K562 (cell line): ENCODE data around the gene RBM20. TPM values are rescaled to one million over a fixed set of nuclear protein-coding genes. Genes with fewer than 3 reads are reported as not detected.

Experiments
- ATAC-seq: fragments of 200-7000 bp; cut with Tn5 transposase; 3 replicates; pipeline ENCODE4 v1.9.1; 2020; ENCODE audit warnings: moderate library complexity
- BruUV-seq: library from RNA; stranded (reverse); fragments of 400-500 nt; replicated peaks from 2 replicates; lab custom pipeline; 2021; lab: Mats Ljungman, UMichigan
- CTCF ChIA-PET: fragments of 300-600 bp; formaldehyde crosslinking; extraction: SDS; loops from one replicate; lab custom pipeline; 2021; ENCODE audit warnings: low intra/inter-chr PET ratio; lab: Yijun Ruan, JAX
- POLR2A ChIA-PET: fragments of 300-600, 350-650 bp; sonication (Branson Sonifier 250); formaldehyde crosslinking; extraction: SDS; loops from one replicate; lab custom pipeline; 2021; ENCODE audit warnings: antibody characterized with exemption, inconsistent platforms; lab: Yijun Ruan, JAX
- DNase-seq, 4 experiments: peaks; one replicate each; pipeline versions ENCODE4 v3.0.0 to v3.0.0-alpha.2; 2011 to 2018; ENCODE audit warnings: low spot score in 3 of 4, mixed read lengths in 3 of 4; ENCODE audit errors: extremely low read depth in 1 of 4
- FAIRE-seq: peaks from 2 replicates; lab custom pipeline; 2011; peaks lifted over from hg19 to GRCh38; lab: Jason Lieb, UNC
- H2AFZ ChIP-seq: 2 replicates; pipeline ENCODE4 v1.6.0; 2011; ENCODE audit warnings: low read depth, low read length, control low read depth, inconsistent platforms
- H3K27ac ChIP-seq: fragments of 200-600 bp; 3 replicates; pipeline ENCODE4 v1.8.0; 2011; ENCODE audit warnings: low read depth, mild to moderate bottlenecking, control low read depth, inconsistent platforms, low read length, moderate library complexity, mixed read lengths; ENCODE audit errors: extremely low read depth
- H3K27me3 ChIP-seq, 2 experiments: fragments of 300-600 bp in 1 of 2; 2 replicates in 1 of 2; 3 replicates in 1 of 2; pipeline versions ENCODE4 v1.6.0 to v1.8.0; 2011; ENCODE audit warnings: inconsistent platforms in 2 of 2, low read length in 2 of 2, mild to moderate bottlenecking in 1 of 2, mixed read lengths in 1 of 2, moderate library complexity in 1 of 2; ENCODE audit not compliant: control insufficient read depth in 2 of 2, insufficient read depth in 2 of 2
- H3K36me3 ChIP-seq: fragments of 300-600 bp; 3 replicates; pipeline ENCODE4 v1.8.0; 2011; ENCODE audit warnings: mild to moderate bottlenecking, low read length, inconsistent platforms; ENCODE audit not compliant: control insufficient read depth, insufficient read depth
- H3K4me1 ChIP-seq, 2 experiments: fragments of 200-600 bp in 1 of 2; replicated peaks in 1 of 2; 2 replicates in 1 of 2; 3 replicates in 1 of 2; pipeline versions ENCODE4 v1.5.1 to v1.8.0; 2011; ENCODE audit warnings: inconsistent platforms in 2 of 2, low read length in 2 of 2, mild to moderate bottlenecking in 1 of 2, mixed read lengths in 1 of 2, moderate library complexity in 1 of 2; ENCODE audit not compliant: control insufficient read depth in 2 of 2, insufficient read depth in 2 of 2
- H3K4me2 ChIP-seq: 2 replicates; pipeline ENCODE4 v1.6.1; 2011; ENCODE audit warnings: low read length, control low read depth, inconsistent platforms, mixed read lengths; ENCODE audit not compliant: insufficient read depth
- H3K4me3 ChIP-seq: fragments of 200-600 bp; sonication (generic), shearing (Covaris generic); 2 replicates; pipeline ENCODE4 v1.5.1; 2016; ENCODE audit warnings: control low read depth, inconsistent platforms
- H3K79me2 ChIP-seq: fragments of 200-600 bp; 3 replicates; pipeline ENCODE4 v1.8.0; 2011; ENCODE audit warnings: low read length, inconsistent platforms; ENCODE audit not compliant: control insufficient read depth, insufficient read depth
- H3K9ac ChIP-seq, 2 experiments: 2 replicates each; pipeline versions ENCODE4 v1.6.0 to v1.6.1; 2011; ENCODE audit warnings: low read depth in 2 of 2, low read length in 2 of 2, control low read depth in 1 of 2, inconsistent platforms in 1 of 2, mild to moderate bottlenecking in 1 of 2, mixed read lengths in 1 of 2; ENCODE audit not compliant: insufficient read depth in 1 of 2
- H3K9me1 ChIP-seq: one replicate; pipeline ENCODE4 v1.6.0; 2011; ENCODE audit warnings: inconsistent platforms, mild to moderate bottlenecking, low read length, moderate library complexity; ENCODE audit not compliant: control insufficient read depth, insufficient read depth
- H3K9me3 ChIP-seq: replicated peaks from 2 replicates; pipeline ENCODE4 v1.5.1; 2011; ENCODE audit warnings: low read depth, low read length, inconsistent platforms; ENCODE audit not compliant: control insufficient read depth, insufficient read depth
- H4K20me1 ChIP-seq: replicated peaks from 2 replicates; pipeline ENCODE4 v1.6.1; 2011; ENCODE audit warnings: low read length, inconsistent platforms, mixed read lengths; ENCODE audit not compliant: control insufficient read depth, insufficient read depth
- BRD9 ChIP-seq: fragments of 450-650 bp; IDR thresholded peaks from 2 replicates; pipeline ENCODE4 v1.6.1; 2018; ENCODE audit warnings: low read depth; ENCODE audit not compliant: partially characterized antibody
- FIP1L1 ChIP-seq: fragments of 200-400 bp; formaldehyde crosslinking; IDR thresholded peaks from 2 replicates; pipeline ENCODE4 v1.6.1; 2018; ENCODE audit warnings: mild to moderate bottlenecking, low read depth, low read length; ENCODE audit not compliant: poor library complexity, severe bottlenecking
- GATAD2A ChIP-seq: fragments of 450-650 bp; IDR thresholded peaks from 2 replicates; pipeline ENCODE4 v1.6.1; 2017
- HNRNPLL ChIP-seq: fragments of 200-400 bp; formaldehyde crosslinking; IDR thresholded peaks from 2 replicates; pipeline ENCODE4 v1.6.1; 2017; ENCODE audit warnings: low read length, low read depth, mild to moderate bottlenecking; ENCODE audit not compliant: poor library complexity, severe bottlenecking
- ILK ChIP-seq: fragments of 450-650 bp; IDR thresholded peaks from 2 replicates; pipeline ENCODE4 v1.6.1; 2016; ENCODE audit warnings: missing genetic modification characterization, low read depth, mild to moderate bottlenecking, missing compliant biosample characterization, moderate library complexity, borderline replicate concordance
- KLF6 ChIP-seq: fragments of 250-450 bp; sonication (Bioruptor Pico); IDR thresholded peaks from 2 replicates; pipeline ENCODE4 v1.4.0; 2020; ENCODE audit warnings: mild to moderate bottlenecking, moderate library complexity, borderline replicate concordance
- NCOA2 ChIP-seq, 2 experiments: fragments of 450-650 bp; IDR thresholded peaks; 2 replicates each; pipeline ENCODE4 v1.6.1; 2018; ENCODE audit warnings: mild to moderate bottlenecking in 2 of 2, moderate library complexity in 1 of 2; ENCODE audit not compliant: partially characterized antibody in 2 of 2
- NFIX ChIP-seq: fragments of 250-450 bp; sonication (Bioruptor Pico); IDR thresholded peaks from 2 replicates; pipeline ENCODE4 v1.4.0; 2020; ENCODE audit warnings: low read depth, mild to moderate bottlenecking, moderate library complexity
- PTBP1 ChIP-seq: fragments of 200-400 bp; formaldehyde crosslinking; IDR thresholded peaks from 2 replicates; pipeline ENCODE4 v1.6.1; 2017; ENCODE audit warnings: low read depth, low read length
- STAT5A ChIP-seq: IDR thresholded peaks from 2 replicates; pipeline ENCODE4 v1.6.1; 2012; ENCODE audit warnings: low read length, inconsistent platforms, borderline replicate concordance
- TCFL5 ChIP-seq: fragments of 250-450 bp; sonication (Bioruptor Pico); conservative IDR thresholded peaks from 2 replicates; pipeline ENCODE4 v1.6.1; 2021; ENCODE audit warnings: mild to moderate bottlenecking, moderate library complexity, matching md5 sums
- ZC3H4 ChIP-seq: sonication (generic); formaldehyde crosslinking; IDR thresholded peaks from 2 replicates; pipeline ENCODE4 v1.9.0; 2021; ENCODE audit warnings: missing genetic modification reagents, borderline replicate concordance
- ZFP36 ChIP-seq: fragments of 150-350 bp; IDR thresholded peaks from 2 replicates; pipeline ENCODE4 v1.6.1; 2018; ENCODE audit warnings: low read length, low read depth; ENCODE audit not compliant: partially characterized antibody
- WGBS: fragments of 100-300 bp; shearing (Covaris generic); methylation state at CpG from one replicate; pipeline ENCODE4 v1.1.6; 2016; ENCODE audit warnings: low coverage, mixed read lengths; ENCODE audit not compliant: insufficient coverage; ENCODE audit errors: missing lambda C conversion rate; 5-methylcytosine and 5-hydroxymethylcytosine counted together
- in situ Hi-C: fragments of 300-500 bp; cut with MboI; formaldehyde crosslinking; loops from 4 replicates; pipeline ENCODE4 v1.15.0; 2018; ENCODE audit warnings: inconsistent platforms, mixed read lengths
- intact Hi-C: fragments of 100-400 bp; cut with micrococcal nuclease; formaldehyde crosslinking; loops from 2 replicates; pipeline ENCODE4 v1.14.2; 2022
- polyA plus RNA-seq, 8 experiments: library from polyadenylated mRNA; depleted of rRNA in 4 of 8; stranded (reverse) in 5 of 8; unstranded in 3 of 8; fragments of >200 nt; fragmentation: Nextera tagmentation in 2 of 8; fragmentation: Illumina TruSeq in 1 of 8; extraction: Ambion mirVana in 2 of 8; extraction: Trizol in 1 of 8; gene quantifications; 2 replicates each; pipeline versions ENCODE4 v1.2.1 to v1.2.3, GENCODE V29; 2011 to 2014; ENCODE audit warnings: inconsistent platforms in 1 of 8, missing spikeins in 1 of 8
- total RNA-seq, 7 experiments: library from RNA; depleted of rRNA in 6 of 7; stranded (reverse); fragments of >200 nt in 6 of 7; fragmentation: Illumina TruSeq in 2 of 7; extraction: Trizol in 2 of 7; gene quantifications; 2 replicates each; pipeline versions ENCODE4 v1.2.1 to v1.2.3, GENCODE V29; 2011 to 2021; ENCODE audit warnings: low replicate concordance in 1 of 7
- TF ChIP-seq, protein P1 (sequence below): sonication (generic); formaldehyde crosslinking; IDR thresholded peaks from 2 replicates; pipeline ENCODE4 v1.8.0; 2023; ENCODE audit warnings: missing genetic modification reagents, mild to moderate bottlenecking, borderline replicate concordance
- TF ChIP-seq, protein P2 (sequence below): fragments of 450-650 bp; formaldehyde crosslinking; IDR thresholded peaks from 2 replicates; pipeline ENCODE4 v1.4.0; 2020; ENCODE audit warnings: mild to moderate bottlenecking

RBM20 gene
- total and polyA plus RNA-seq, 9 of the 15 experiments (the other 6 are each of a cell fraction or from before 2014, with no cell fraction given) = 0.63 to 5.7 (median 3.2) TPM

DNA sequence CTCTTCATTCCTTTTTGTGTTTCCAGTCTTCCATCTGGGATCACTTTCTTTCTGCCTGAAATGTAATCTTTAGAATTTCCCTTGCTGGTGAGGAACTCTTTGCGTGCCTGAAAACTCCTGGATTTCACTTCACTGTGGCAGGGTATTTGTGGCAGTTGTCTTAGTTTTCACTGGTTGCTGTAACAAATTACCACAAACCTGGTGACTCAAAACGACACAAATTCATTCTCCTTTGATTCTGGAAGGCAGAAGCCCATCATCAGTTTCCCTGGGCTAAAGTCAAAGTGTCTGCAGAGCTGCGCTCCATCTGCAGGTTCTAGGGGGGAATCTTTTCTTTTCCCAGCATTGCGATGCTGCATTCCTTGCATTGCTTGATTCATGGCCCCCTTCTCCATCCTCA, 109.3 kb downstream of the RBM20 start (continued):
- TF ChIP-seq ZFP36 (no peak), BRD9 (no peak), GATAD2A (no peak), NFIX (no peak)

DNA sequence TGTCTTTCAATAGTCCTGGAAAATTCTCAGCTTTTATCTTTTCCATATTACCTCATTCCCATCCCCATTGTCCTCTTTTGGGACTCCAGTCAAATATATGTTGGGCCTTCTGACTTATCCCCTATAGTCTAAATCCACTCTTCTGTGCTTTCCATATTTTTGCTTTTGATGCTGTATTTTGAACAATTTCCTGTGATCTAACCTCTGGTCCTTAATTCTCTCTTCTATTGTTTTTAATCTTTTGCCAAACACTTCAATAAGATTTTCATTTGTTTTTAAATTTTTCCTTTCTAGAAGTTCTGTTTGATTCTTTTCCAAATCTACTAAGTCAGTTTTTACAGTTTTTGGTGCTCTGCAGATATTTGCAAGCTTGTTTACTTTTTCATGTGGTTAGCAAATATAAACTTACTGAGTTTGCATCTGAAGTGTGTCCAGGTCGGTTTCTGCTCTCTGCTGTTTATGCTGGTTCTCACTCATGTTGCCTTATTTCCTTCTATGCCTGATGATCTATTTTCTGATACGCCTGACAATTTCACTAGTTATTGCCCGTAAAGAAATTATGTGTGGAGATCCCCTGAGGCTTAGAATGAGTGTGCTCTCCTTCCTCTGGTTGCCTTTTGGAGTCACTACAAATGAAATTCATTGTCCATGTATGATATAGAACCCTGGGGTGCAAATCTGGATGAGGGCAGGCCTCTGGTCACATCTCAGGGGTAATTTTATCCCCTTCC, 110.4 kb downstream of the RBM20 start:
- BruUV-seq = no TSS peak
- POLR2A ChIA-PET = interaction anchor here (1.3 kb wide), 1 partner anchor 8 kb away, joined by 3 read pairs; no protein-coding TSS in a partner anchor
- CTCF ChIA-PET = no interaction called here
- TF ChIP-seq FIP1L1 (no peak), TCFL5 (CRISPR knock-in tag) (no peak), STAT5A (no peak), KLF6 (CRISPR knock-in tag) (no peak), HNRNPLL (no peak), ILK (no peak), PTBP1 (no peak), ZC3H4 (no peak), NCOA2 (IDR thresholded peaks at IDR 0.05; ENCODE audit: partially characterized antibody in 2 of 2) (no peak)
- TF ChIP-seq, protein P1, sequence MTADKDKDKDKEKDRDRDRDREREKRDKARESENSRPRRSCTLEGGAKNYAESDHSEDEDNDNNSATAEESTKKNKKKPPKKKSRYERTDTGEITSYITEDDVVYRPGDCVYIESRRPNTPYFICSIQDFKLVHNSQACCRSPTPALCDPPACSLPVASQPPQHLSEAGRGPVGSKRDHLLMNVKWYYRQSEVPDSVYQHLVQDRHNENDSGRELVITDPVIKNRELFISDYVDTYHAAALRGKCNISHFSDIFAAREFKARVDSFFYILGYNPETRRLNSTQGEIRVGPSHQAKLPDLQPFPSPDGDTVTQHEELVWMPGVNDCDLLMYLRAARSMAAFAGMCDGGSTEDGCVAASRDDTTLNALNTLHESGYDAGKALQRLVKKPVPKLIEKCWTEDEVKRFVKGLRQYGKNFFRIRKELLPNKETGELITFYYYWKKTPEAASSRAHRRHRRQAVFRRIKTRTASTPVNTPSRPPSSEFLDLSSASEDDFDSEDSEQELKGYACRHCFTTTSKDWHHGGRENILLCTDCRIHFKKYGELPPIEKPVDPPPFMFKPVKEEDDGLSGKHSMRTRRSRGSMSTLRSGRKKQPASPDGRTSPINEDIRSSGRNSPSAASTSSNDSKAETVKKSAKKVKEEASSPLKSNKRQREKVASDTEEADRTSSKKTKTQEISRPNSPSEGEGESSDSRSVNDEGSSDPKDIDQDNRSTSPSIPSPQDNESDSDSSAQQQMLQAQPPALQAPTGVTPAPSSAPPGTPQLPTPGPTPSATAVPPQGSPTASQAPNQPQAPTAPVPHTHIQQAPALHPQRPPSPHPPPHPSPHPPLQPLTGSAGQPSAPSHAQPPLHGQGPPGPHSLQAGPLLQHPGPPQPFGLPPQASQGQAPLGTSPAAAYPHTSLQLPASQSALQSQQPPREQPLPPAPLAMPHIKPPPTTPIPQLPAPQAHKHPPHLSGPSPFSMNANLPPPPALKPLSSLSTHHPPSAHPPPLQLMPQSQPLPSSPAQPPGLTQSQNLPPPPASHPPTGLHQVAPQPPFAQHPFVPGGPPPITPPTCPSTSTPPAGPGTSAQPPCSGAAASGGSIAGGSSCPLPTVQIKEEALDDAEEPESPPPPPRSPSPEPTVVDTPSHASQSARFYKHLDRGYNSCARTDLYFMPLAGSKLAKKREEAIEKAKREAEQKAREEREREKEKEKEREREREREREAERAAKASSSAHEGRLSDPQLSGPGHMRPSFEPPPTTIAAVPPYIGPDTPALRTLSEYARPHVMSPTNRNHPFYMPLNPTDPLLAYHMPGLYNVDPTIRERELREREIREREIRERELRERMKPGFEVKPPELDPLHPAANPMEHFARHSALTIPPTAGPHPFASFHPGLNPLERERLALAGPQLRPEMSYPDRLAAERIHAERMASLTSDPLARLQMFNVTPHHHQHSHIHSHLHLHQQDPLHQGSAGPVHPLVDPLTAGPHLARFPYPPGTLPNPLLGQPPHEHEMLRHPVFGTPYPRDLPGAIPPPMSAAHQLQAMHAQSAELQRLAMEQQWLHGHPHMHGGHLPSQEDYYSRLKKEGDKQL (CRISPR knock-in tag) = no peak
- TF ChIP-seq, protein P2, sequence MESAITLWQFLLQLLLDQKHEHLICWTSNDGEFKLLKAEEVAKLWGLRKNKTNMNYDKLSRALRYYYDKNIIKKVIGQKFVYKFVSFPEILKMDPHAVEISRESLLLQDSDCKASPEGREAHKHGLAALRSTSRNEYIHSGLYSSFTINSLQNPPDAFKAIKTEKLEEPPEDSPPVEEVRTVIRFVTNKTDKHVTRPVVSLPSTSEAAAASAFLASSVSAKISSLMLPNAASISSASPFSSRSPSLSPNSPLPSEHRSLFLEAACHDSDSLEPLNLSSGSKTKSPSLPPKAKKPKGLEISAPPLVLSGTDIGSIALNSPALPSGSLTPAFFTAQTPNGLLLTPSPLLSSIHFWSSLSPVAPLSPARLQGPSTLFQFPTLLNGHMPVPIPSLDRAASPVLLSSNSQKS (CRISPR knock-in tag) = no peak

More for the DNA sequence above, 110.4 kb downstream of the RBM20 start:
- H3K36me3 ChIP-seq = no peaks in the 10 kb centered on the region
- FAIRE-seq = no peak
- no peak overlapping the region for H3K27ac ChIP-seq
- H3K9ac ChIP-seq = no peak overlapping the region
- H3K4me1 ChIP-seq = no peaks in the 10 kb centered on the region
- in situ Hi-C loops = no loop called here
- no peaks in the 10 kb centered on the region; the same call in 2 of the 3 replicates for H3K79me2 ChIP-seq
- DNase-seq = no peak
- H2AFZ ChIP-seq = no peak overlapping the region
- no peaks in the 10 kb centered on the region for H4K20me1 ChIP-seq
- 67% methylated on average over 3 of the region's 3 CpGs for WGBS
- H3K9me1 ChIP-seq = no peaks in the 10 kb centered on the region
- intact Hi-C loops = no loop called here
- H3K4me2 ChIP-seq = no peak overlapping the region
- no peak for ATAC-seq
- H3K4me3 ChIP-seq = no peak overlapping the region
- H3K9me3 ChIP-seq = no peaks in the 10 kb centered on the region
- H3K27me3 ChIP-seq = no peaks in the 10 kb centered on the region
